ENCODE measurements around the gene ARSI. TPM values are rescaled to one million over a fixed set of nuclear protein-coding genes. Genes with fewer than 3 reads are reported as not detected.

The ARSI gene
- total RNA-seq, 1 donor from 2014 or later = 4.2 TPM

- H3K4me1 ChIP-seq = peaks cover 8% of the 10 kb centered on the region
Observed at GRCh38 chr5:150278046-150278730, 24.5 kb downstream of the ARSI start.

GRCh38 chr5:150277043-150277442, 25.7 kb downstream of the ARSI start:
- TF ChIP-seq EZH2phosphoT487 (IDR thresholded peaks at IDR 0.05) = no peak
- no peak for TF ChIP-seq EZH2 (IDR thresholded peaks at IDR 0.05)
- no peak for TF ChIP-seq CTCF (IDR thresholded peaks at IDR 0.05)
- Histone ChIP-seq H4K20me1 (ENCODE audit: low read depth) (no peaks in the 10 kb centered on the region), H3K4me3 (no peak overlapping the region), H3K27ac (no peak overlapping the region), H2AFZ (replicated peaks) (no peak overlapping the region), H3K4me1 (peaks cover 8% of the 10 kb centered on the region), H3K36me3 (no peaks in the 10 kb centered on the region), H3K79me2 (ENCODE audit: low read depth) (no peaks in the 10 kb centered on the region), H3K4me2 (no peak overlapping the region), H3K9ac (no peak overlapping the region), H3K9me3 (ENCODE audit: low read depth) (no peaks in the 10 kb centered on the region), H3F3A (ENCODE audit: low read depth) (no peaks in the 10 kb centered on the region), H3K27me3 (no peaks in the 10 kb centered on the region)
- Mint-ChIP-seq H3K36me3 (no peaks in the 10 kb centered on the region), H3K4me1 (peaks cover 46% of the 10 kb centered on the region), H3K4me3 (no peak overlapping the region), H3K27ac (no peak overlapping the region), H3K27me3 (ENCODE audit: insufficient read depth, low read depth) (peaks cover 15% of the 10 kb centered on the region), H3K9me3 (no peaks in the 10 kb centered on the region)
- no peak for DNase-seq (ENCODE audit: low spot score)

More at GRCh38 chr5:150278046-150278730, 24.5 kb downstream of the ARSI start:
- Histone ChIP-seq H4K20me1 (ENCODE audit: low read depth) (no peaks in the 10 kb centered on the region), H3K9me3 (ENCODE audit: low read depth) (no peaks in the 10 kb centered on the region), H3K27ac (no peak overlapping the region), H2AFZ (replicated peaks) (no peak overlapping the region), H3K9ac (no peak overlapping the region), H3K79me2 (ENCODE audit: low read depth) (no peaks in the 10 kb centered on the region), H3F3A (ENCODE audit: low read depth) (no peaks in the 10 kb centered on the region), H3K4me3 (no peak overlapping the region), H3K27me3 (no peaks in the 10 kb centered on the region), H3K4me2 (no peak overlapping the region), H3K36me3 (no peaks in the 10 kb centered on the region)
- Mint-ChIP-seq H3K9me3 (no peaks in the 10 kb centered on the region), H3K27ac (peak overlapping the region; percentile 84), H3K36me3 (no peaks in the 10 kb centered on the region), H3K4me3 (no peak overlapping the region), H3K4me1 (peaks cover 47% of the 10 kb centered on the region), H3K27me3 (ENCODE audit: insufficient read depth, low read depth) (peaks cover 15% of the 10 kb centered on the region)
- TF ChIP-seq EZH2phosphoT487 (IDR thresholded peaks at IDR 0.05) = no peak
- DNase-seq (ENCODE audit: low spot score) = no peak

- peaks cover 12% of the 10 kb centered on the region for H3K4me1 ChIP-seq
- no peaks in the 10 kb centered on the region for H3K36me3 ChIP-seq
- no peaks in the 10 kb centered on the region for H4K20me1 ChIP-seq (ENCODE audit: low read depth)
- no peak overlapping the region for H3K27ac ChIP-seq
- Mint-ChIP-seq H3K27me3 (ENCODE audit: insufficient read depth, low read depth) (peaks cover 12% of the 10 kb centered on the region), H3K36me3 (no peaks in the 10 kb centered on the region), H3K9me3 (no peaks in the 10 kb centered on the region), H3K4me3 (no peak overlapping the region), H3K4me1 (peaks cover 48% of the 10 kb centered on the region), H3K27ac (no peak overlapping the region)
- no peak overlapping the region for H3K4me3 ChIP-seq
- H3K9me3 ChIP-seq (ENCODE audit: low read depth) = no peaks in the 10 kb centered on the region
- TF ChIP-seq EZH2phosphoT487 (IDR thresholded peaks at IDR 0.05) = no peak
- no peak for TF ChIP-seq CTCF (IDR thresholded peaks at IDR 0.05)
- TF ChIP-seq EZH2 (IDR thresholded peaks at IDR 0.05) = no peak
- H3K27me3 ChIP-seq = no peaks in the 10 kb centered on the region
- H3F3A ChIP-seq (ENCODE audit: low read depth) = no peaks in the 10 kb centered on the region
- no peak overlapping the region for H3K4me2 ChIP-seq
- no peak for DNase-seq (ENCODE audit: low spot score)
- H3K79me2 ChIP-seq (ENCODE audit: low read depth) = no peaks in the 10 kb centered on the region
- no peak overlapping the region for H3K9ac ChIP-seq
- no peak overlapping the region for H2AFZ ChIP-seq (replicated peaks)
Observed at GRCh38 chr5:150274811-150275210, 27.9 kb downstream of the ARSI start.

GRCh38 chr5:150272531-150272930, 30.2 kb downstream of the ARSI start:
- Histone ChIP-seq H3F3A (ENCODE audit: low read depth) (no peaks in the 10 kb centered on the region), H3K36me3 (no peaks in the 10 kb centered on the region), H2AFZ (replicated peaks) (no peak overlapping the region), H3K4me1 (peaks cover 12% of the 10 kb centered on the region), H3K27me3 (no peaks in the 10 kb centered on the region), H3K4me2 (no peak overlapping the region), H3K27ac (no peak overlapping the region), H3K4me3 (no peak overlapping the region), H3K79me2 (ENCODE audit: low read depth) (no peaks in the 10 kb centered on the region), H3K9me3 (ENCODE audit: low read depth) (no peaks in the 10 kb centered on the region), H4K20me1 (ENCODE audit: low read depth) (no peaks in the 10 kb centered on the region), H3K9ac (no peak overlapping the region)
- peaks cover 34% of the 10 kb centered on the region for H3K4me1 Mint-ChIP-seq
- DNase-seq (ENCODE audit: low spot score) = peak; percentile 80
- TF ChIP-seq CTCF (IDR thresholded peaks at IDR 0.05) (peak; percentile 67), EZH2 (IDR thresholded peaks at IDR 0.05) (no peak)
- no peak overlapping the region for H3K4me3 Mint-ChIP-seq
- no peaks in the 10 kb centered on the region for H3K9me3 Mint-ChIP-seq
- H3K27ac Mint-ChIP-seq = no peak overlapping the region
- no peaks in the 10 kb centered on the region for H3K36me3 Mint-ChIP-seq
- H3K27me3 Mint-ChIP-seq (ENCODE audit: insufficient read depth, low read depth) = peaks cover 8% of the 10 kb centered on the region

All from neural progenitor cell (in vitro differentiated cells).